Calu3 (cell line): ENCODE results near the gene ETV3L. TPM values are rescaled to one million over a fixed set of nuclear protein-coding genes. Genes with fewer than 3 reads are reported as not detected.

Experiments used
- BruUV-seq: library from RNA; stranded (reverse); fragments of 400-500 nt; replicated peaks from 2 replicates; lab custom pipeline; 2021; lab: Mats Ljungman, UMichigan
- CTCF ChIA-PET: fragments of 300-600 bp; sonication (Branson Sonifier 250); formaldehyde crosslinking; loops from one replicate; lab custom pipeline; 2022; ENCODE audit warnings: antibody characterized with exemption; lab: Charles Lee
- DNase-seq: peaks from one replicate; pipeline ENCODE4 v3.0.0; 2022
- H3K27ac Mint-ChIP-seq: one replicate; pipeline ENCODE4 v1.8.0; 2022; ENCODE audit warnings: mixed read lengths; ENCODE audit not compliant: unreplicated experiment
- H3K27me3 Mint-ChIP-seq: one replicate; pipeline ENCODE4 v1.8.0; 2022; ENCODE audit warnings: mixed read lengths; ENCODE audit not compliant: unreplicated experiment
- H3K36me3 Mint-ChIP-seq: one replicate; pipeline ENCODE4 v1.8.0; 2022; ENCODE audit warnings: mild to moderate bottlenecking, moderate library complexity, mixed read lengths; ENCODE audit not compliant: insufficient read depth, unreplicated experiment
- H3K4me1 Mint-ChIP-seq: one replicate; pipeline ENCODE4 v1.8.0; 2022; ENCODE audit warnings: mild to moderate bottlenecking, low read depth, mixed read lengths; ENCODE audit not compliant: unreplicated experiment
- H3K4me3 Mint-ChIP-seq: one replicate; pipeline ENCODE4 v1.8.0; 2022; ENCODE audit warnings: mild to moderate bottlenecking, low read depth, moderate library complexity, mixed read lengths; ENCODE audit not compliant: unreplicated experiment
- H3K9me3 Mint-ChIP-seq: one replicate; pipeline ENCODE4 v1.8.0; 2022; ENCODE audit warnings: low read depth, mixed read lengths; ENCODE audit not compliant: unreplicated experiment
- CTCF ChIP-seq: fragments of 200-600 bp; IDR thresholded peaks from one replicate; pipeline ENCODE4 v1.8.0; 2022; ENCODE audit warnings: antibody characterized with exemption; ENCODE audit not compliant: unreplicated experiment
- intact Hi-C: fragments of 100-400 bp; cut with micrococcal nuclease; formaldehyde crosslinking; loops from one replicate; pipeline ENCODE4 v1.10.0; 2022; ENCODE audit not compliant: unreplicated experiment
- total RNA-seq: library from RNA; stranded (reverse); gene quantifications from 2 replicates; pipeline ENCODE4 v1.2.3, GENCODE V29; 2022

ETV3L gene
- total RNA-seq, 1 experiment from 2014 or later = not detected

GRCh38 chr1:157112186-157112867 lies 12.7 kb upstream of the ETV3L start:
- Mint-ChIP-seq H3K27me3 (peaks cover 86% of the 10 kb centered on the region), H3K4me3 (no peak overlapping the region), H3K36me3 (no peaks in the 10 kb centered on the region), H3K9me3 (no peaks in the 10 kb centered on the region), H3K27ac (no peak overlapping the region), H3K4me1 (no peaks in the 10 kb centered on the region)
- DNase-seq = no peak
- intact Hi-C loops = no loop called here
- no peak for TF ChIP-seq CTCF
- CTCF ChIA-PET = no interaction called here
- no TSS peak for BruUV-seq

DNA sequence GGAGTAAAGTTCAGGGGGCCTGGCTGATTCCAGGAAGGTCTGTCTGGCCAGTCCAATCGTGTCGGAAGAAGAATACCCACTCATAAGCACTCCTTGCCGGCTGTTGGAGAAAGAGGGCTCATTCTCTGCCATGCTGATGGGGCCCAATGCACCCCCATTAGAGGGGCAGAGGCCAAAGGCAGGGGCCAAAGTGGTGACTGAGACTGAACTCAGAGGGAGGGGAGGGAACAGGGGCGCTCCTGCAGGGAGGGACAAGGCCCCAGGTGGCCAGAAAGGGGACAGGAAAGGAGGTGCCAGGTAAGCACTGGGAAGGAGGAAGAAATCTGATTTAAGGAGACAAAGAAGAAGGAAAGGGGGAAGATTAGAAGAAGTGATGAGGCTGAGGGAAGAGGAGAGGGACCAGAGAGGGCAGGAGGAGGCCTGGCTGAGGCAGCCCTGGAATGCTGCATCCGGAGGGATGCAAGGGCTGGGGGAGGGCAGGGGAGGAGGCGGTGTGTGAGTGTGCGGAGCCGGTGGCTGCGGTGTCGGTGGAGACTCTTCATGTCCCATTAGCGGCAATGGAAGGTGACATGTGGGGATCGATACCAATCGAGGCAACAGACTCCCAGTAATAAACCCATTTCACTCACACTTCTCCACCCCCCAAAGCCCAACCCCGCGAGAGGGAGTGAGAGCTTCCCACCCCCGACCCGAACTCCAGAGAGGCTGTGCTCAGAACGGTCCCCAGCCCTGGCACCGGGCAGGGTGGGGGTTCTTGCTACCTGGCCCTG lies 12.0 kb upstream of the ETV3L start:
- peaks cover 2% of the 10 kb centered on the region for H3K4me1 Mint-ChIP-seq
- no peak overlapping the region for H3K27ac Mint-ChIP-seq
- no peak overlapping the region for H3K4me3 Mint-ChIP-seq
- no peaks in the 10 kb centered on the region for H3K9me3 Mint-ChIP-seq
- CTCF ChIA-PET = interaction anchor here (1.7 kb wide), 1 partner anchor 22 kb away, joined by 4 read pairs; no protein-coding TSS in a partner anchor
- DNase-seq = no peak
- H3K27me3 Mint-ChIP-seq = peaks cover 93% of the 10 kb centered on the region
- intact Hi-C loops = no loop called here
- no peak for TF ChIP-seq CTCF
- no TSS peak for BruUV-seq
- H3K36me3 Mint-ChIP-seq = no peaks in the 10 kb centered on the region

DNA sequence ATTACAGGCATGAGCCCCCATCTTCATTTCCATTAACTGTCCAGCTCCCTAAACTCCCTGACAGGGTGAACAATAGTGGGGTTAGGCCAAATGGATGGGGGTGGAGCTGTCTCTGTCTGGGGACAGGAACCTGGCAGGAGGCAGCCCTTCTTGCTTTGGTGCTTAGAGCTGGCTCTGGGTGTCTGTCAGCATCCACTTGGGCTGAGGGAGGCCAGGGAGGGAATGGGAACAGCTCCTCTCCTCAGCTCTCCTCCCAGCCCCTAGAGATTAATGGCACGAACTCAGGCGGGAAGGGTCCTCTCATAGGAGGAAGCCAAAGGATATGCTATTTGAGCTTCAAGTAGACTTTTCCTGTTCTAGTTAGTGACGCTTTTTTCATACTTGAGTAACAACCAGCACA lies 11.1 kb upstream of the ETV3L start:
- DNase-seq = no peak
- Mint-ChIP-seq H3K27ac (no peak overlapping the region), H3K27me3 (peaks cover 95% of the 10 kb centered on the region), H3K36me3 (no peaks in the 10 kb centered on the region), H3K4me3 (no peak overlapping the region), H3K9me3 (no peaks in the 10 kb centered on the region), H3K4me1 (peaks cover 11% of the 10 kb centered on the region)
- TF ChIP-seq CTCF = no peak
- CTCF ChIA-PET = interaction anchor here (0.6 to 1.7 kb wide), 2 partner anchors 21 to 75 kb away, joined by 4 read pairs; no protein-coding TSS in a partner anchor
- BruUV-seq = no TSS peak
- intact Hi-C loops = no loop called here

- peaks cover 95% of the 10 kb centered on the region for H3K27me3 Mint-ChIP-seq
- CTCF ChIA-PET = interaction anchor here (0.7 to 1.7 kb wide), 3 partner anchors 20 to 617 kb away, joined by 4 to 7 read pairs (median 4); no protein-coding TSS in a partner anchor
- intact Hi-C loops = no loop called here
- no peak for DNase-seq
- BruUV-seq = no TSS peak
- TF ChIP-seq CTCF = no peak
- H3K4me1 Mint-ChIP-seq = peaks cover 14% of the 10 kb centered on the region
- H3K27ac Mint-ChIP-seq = no peak overlapping the region
- no peaks in the 10 kb centered on the region for H3K9me3 Mint-ChIP-seq
- H3K4me3 Mint-ChIP-seq = no peak overlapping the region
- no peaks in the 10 kb centered on the region for H3K36me3 Mint-ChIP-seq
These were observed 10.4 kb upstream of the ETV3L start for GRCh38 chr1:157110003-157110402.
